SH-SY5Y (cell line): ENCODE data around the gene PHF5A.

Experiments
- GATA2 ChIP-seq: IDR thresholded peaks from 2 replicates; pipeline ENCODE4 v1.6.1; 2011; ENCODE audit warnings: mild to moderate bottlenecking, low read depth, low read length
- GATA3 ChIP-seq: IDR thresholded peaks from 2 replicates; pipeline ENCODE4 v1.6.1; 2011; ENCODE audit warnings: low read depth, mild to moderate bottlenecking, low read length, moderate library complexity

DNA sequence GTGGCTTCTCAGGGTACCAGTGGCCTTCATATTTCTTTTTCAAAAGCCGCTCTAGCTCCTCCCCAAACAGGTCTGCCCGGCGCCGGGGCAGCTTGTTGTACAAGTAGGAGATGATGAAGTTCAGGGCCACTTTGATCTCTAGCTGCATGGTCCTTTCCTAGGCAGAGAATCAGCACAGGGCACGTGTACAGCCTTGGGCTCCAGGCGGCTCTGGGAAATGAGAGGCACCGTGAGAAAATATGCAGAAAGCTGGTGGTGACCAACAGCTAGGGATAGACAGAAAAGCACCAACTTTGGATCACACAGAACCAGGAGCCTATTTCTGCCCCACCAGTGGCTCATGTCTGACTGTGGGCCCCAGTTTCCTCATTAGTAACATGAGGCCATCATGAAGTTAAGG, 31.3 kb downstream of the PHF5A start:
- TF ChIP-seq GATA2: no peak
- TF ChIP-seq GATA3: no peak
